Endothelial cell of umbilical vein (primary cell): Measurements from ENCODE around the gene SLIT1. TPM values are rescaled to one million over a fixed set of nuclear protein-coding genes. Genes with fewer than 3 reads are reported as not detected.

ENCODE experiments used
- BruUV-seq: library from RNA; stranded (reverse); fragments of 400-500 nt; replicated peaks from 2 replicates; lab custom pipeline; 2021; lab: Mats Ljungman, UMichigan
- CTCF ChIA-PET: fragments of 300-600, 350-600 bp; sonication (Branson Sonifier 250); formaldehyde crosslinking; loops from one replicate; lab custom pipeline; 2021; ENCODE audit warnings: antibody characterized with exemption, inconsistent platforms; lab: Charles Lee
- POLR2A ChIA-PET: fragments of 300-600, 350-600 bp; sonication (Branson Sonifier 250); formaldehyde crosslinking; loops from one replicate; lab custom pipeline; 2021; ENCODE audit warnings: antibody characterized with exemption, inconsistent platforms; lab: Charles Lee
- DNase-seq: peaks from one replicate; pipeline ENCODE4 v3.0.0-alpha.2; 2011; ENCODE audit warnings: low read depth, low spot score
- FAIRE-seq: peaks from 2 replicates; lab custom pipeline; 2011; peaks lifted over from hg19 to GRCh38; lab: Jason Lieb, UNC
- H2AFZ ChIP-seq: 2 replicates; pipeline ENCODE4 v1.6.0; 2012; ENCODE audit warnings: low read depth, low read length, control low read depth, inconsistent platforms
- H3K27ac ChIP-seq: 2 replicates; pipeline ENCODE4 v1.5.1; 2011; ENCODE audit warnings: low read depth, mild to moderate bottlenecking, control low read depth, low read length, moderate library complexity; ENCODE audit not compliant: insufficient read depth
- H3K27me3 ChIP-seq, 2 experiments: 2 replicates each; pipeline versions ENCODE4 v1.6.0 to v1.6.1; 2011; ENCODE audit warnings: low read length in 2 of 2, mixed read lengths in 1 of 2; ENCODE audit not compliant: control insufficient read depth in 2 of 2, insufficient read depth in 2 of 2
- H3K36me3 ChIP-seq, 2 experiments: 2 replicates in 1 of 2; 3 replicates in 1 of 2; pipeline ENCODE4 v1.5.1; 2011; ENCODE audit warnings: low read length in 2 of 2, mild to moderate bottlenecking in 1 of 2, moderate library complexity in 1 of 2; ENCODE audit not compliant: control insufficient read depth in 2 of 2, insufficient read depth in 2 of 2; ENCODE audit errors: extremely low read depth in 1 of 2
- H3K4me1 ChIP-seq: 3 replicates; pipeline ENCODE4 v1.5.1; 2011; ENCODE audit warnings: mild to moderate bottlenecking, low read length; ENCODE audit not compliant: control insufficient read depth, insufficient read depth; ENCODE audit errors: extremely low read depth
- H3K4me2 ChIP-seq: 2 replicates; pipeline ENCODE4 v1.6.1; 2011; ENCODE audit warnings: low read length, control low read depth, mixed read lengths; ENCODE audit not compliant: insufficient read depth
- H3K4me3 ChIP-seq, 3 experiments: fragments of 200-600 bp in 1 of 3; sonication (generic), shearing (Covaris generic) in 1 of 3; replicated peaks in 1 of 3; 2 replicates each; pipeline ENCODE4 v1.5.1; 2011 to 2016; ENCODE audit warnings: control low read depth in 3 of 3, low read length in 3 of 3, mild to moderate bottlenecking in 2 of 3, inconsistent platforms in 1 of 3, low read depth in 1 of 3, moderate library complexity in 1 of 3; ENCODE audit not compliant: insufficient read depth in 1 of 3
- H3K79me2 ChIP-seq: 2 replicates; pipeline ENCODE4 v1.6.0; 2012; ENCODE audit warnings: low read length, inconsistent platforms; ENCODE audit not compliant: control insufficient read depth, insufficient read depth
- H3K9ac ChIP-seq: replicated peaks from 2 replicates; pipeline ENCODE3; 2011; ENCODE audit warnings: low read length, control low read depth; ENCODE audit not compliant: insufficient read depth; ENCODE audit errors: extremely low read depth
- H3K9me1 ChIP-seq: replicated peaks from 3 replicates; pipeline ENCODE4 v1.6.0; 2011; ENCODE audit warnings: mild to moderate bottlenecking, low read length; ENCODE audit not compliant: control insufficient read depth, insufficient read depth; ENCODE audit errors: extremely low read depth
- H3K9me3 ChIP-seq: replicated peaks from 2 replicates; pipeline ENCODE4 v1.5.1; 2012; ENCODE audit warnings: low read length, inconsistent platforms; ENCODE audit not compliant: control insufficient read depth, insufficient read depth
- H4K20me1 ChIP-seq: replicated peaks from 2 replicates; pipeline ENCODE3; 2011; ENCODE audit warnings: mild to moderate bottlenecking, low read length; ENCODE audit not compliant: control insufficient read depth, insufficient read depth; ENCODE audit errors: extremely low read depth
- EZH2 ChIP-seq: IDR thresholded peaks from 2 replicates; pipeline ENCODE4 v1.6.1; 2012; ENCODE audit warnings: borderline replicate concordance, low read depth, mild to moderate bottlenecking, moderate library complexity, low read length, inconsistent platforms; ENCODE audit not compliant: severe bottlenecking
- FOS ChIP-seq: IDR thresholded peaks from 2 replicates; pipeline ENCODE4 v1.6.1; 2011; ENCODE audit warnings: mild to moderate bottlenecking, low read length, moderate library complexity, borderline replicate concordance; ENCODE audit not compliant: insufficient read depth
- JUN ChIP-seq: IDR thresholded peaks from 2 replicates; pipeline ENCODE4 v1.6.1; 2011; ENCODE audit warnings: borderline replicate concordance, low read depth; ENCODE audit not compliant: insufficient read length, insufficient read depth
- MYC ChIP-seq: IDR thresholded peaks from one replicate; pipeline ENCODE4 v1.6.1; 2011; ENCODE audit warnings: mild to moderate bottlenecking, low read depth, low read length
- POLR2A ChIP-seq: IDR thresholded peaks from 2 replicates; pipeline ENCODE4 v1.6.1; 2012; ENCODE audit warnings: low read depth, mild to moderate bottlenecking, control low read depth, low read length
- POLR2AphosphoS5 ChIP-seq: IDR thresholded peaks from 2 replicates; pipeline ENCODE4 v1.6.1; 2012; ENCODE audit warnings: low read depth, mild to moderate bottlenecking, control low read depth, low read length, moderate library complexity; ENCODE audit not compliant: insufficient read depth
- dilution Hi-C: fragments of 300-500 bp; cut with MboI; formaldehyde crosslinking; loops from one replicate; pipeline ENCODE4 v1.15.0; 2019; ENCODE audit warnings: low sequenced_read_pairs; ENCODE audit not compliant: extremely low pct_ligation_motif_present
- intact Hi-C: fragments of 100-400 bp; cut with micrococcal nuclease; formaldehyde crosslinking; loops from one replicate; pipeline ENCODE4 v1.10.0; 2022
- polyA plus RNA-seq, 4 experiments: library from polyadenylated mRNA; depleted of rRNA in 3 of 4; stranded (reverse) in 3 of 4; unstranded in 1 of 4; fragments of >200 nt; gene quantifications; 2 replicates each; pipeline versions ENCODE4 v1.2.1 to v1.2.3, GENCODE V29; 2011 to 2012; ENCODE audit warnings: missing spikeins in 1 of 4
- total RNA-seq: library from RNA; stranded (reverse); gene quantifications from 2 replicates; pipeline ENCODE4 v1.2.3, GENCODE V29; 2021
- TF ChIP-seq, protein P1 (sequence below), 2 donors: IDR thresholded peaks; 1 replicate in 1 of 2; 2 replicates in 1 of 2; pipeline ENCODE4 v1.5.1; 2011; ENCODE audit warnings: low read length in 2 of 2, mild to moderate bottlenecking in 2 of 2, moderate library complexity in 2 of 2, control low read depth in 1 of 2, inconsistent platforms in 1 of 2, low read depth in 1 of 2; ENCODE audit not compliant: insufficient read depth in 1 of 2; ENCODE audit errors: extremely low read depth in 1 of 2
- TF ChIP-seq, protein P2 (sequence below): IDR thresholded peaks from 2 replicates; pipeline ENCODE4 v1.6.1; 2011; ENCODE audit not compliant: insufficient read depth, insufficient read length

SLIT1 gene
- total and polyA plus RNA-seq, 2 donors (not counting 3 experiments of a cell fraction or from before 2014, with no cell fraction given) = 0.04 to 0.20 TPM

DNA sequence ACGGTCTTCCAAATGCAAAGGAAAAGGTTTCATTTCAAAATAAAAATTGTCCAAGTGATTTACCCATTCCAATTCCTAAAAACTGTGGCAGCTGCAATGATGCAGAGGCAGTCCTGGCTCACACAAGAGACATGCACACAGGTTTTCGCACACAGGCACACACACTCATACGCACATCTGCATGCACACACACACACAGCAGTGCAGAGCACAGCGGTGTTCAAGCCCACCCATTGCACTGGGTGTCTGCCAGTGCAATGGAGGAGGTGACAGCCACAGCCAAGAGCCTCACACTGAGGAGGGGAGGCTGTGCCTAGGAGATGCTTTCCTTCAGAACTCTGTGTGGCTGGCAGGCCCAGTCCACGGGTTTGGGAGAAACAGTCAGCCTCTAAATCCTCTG is 123.7 kb downstream of the SLIT1 start:
- TF ChIP-seq JUN = no peak
- no peak for TF ChIP-seq POLR2AphosphoS5
- TF ChIP-seq, protein P1, sequence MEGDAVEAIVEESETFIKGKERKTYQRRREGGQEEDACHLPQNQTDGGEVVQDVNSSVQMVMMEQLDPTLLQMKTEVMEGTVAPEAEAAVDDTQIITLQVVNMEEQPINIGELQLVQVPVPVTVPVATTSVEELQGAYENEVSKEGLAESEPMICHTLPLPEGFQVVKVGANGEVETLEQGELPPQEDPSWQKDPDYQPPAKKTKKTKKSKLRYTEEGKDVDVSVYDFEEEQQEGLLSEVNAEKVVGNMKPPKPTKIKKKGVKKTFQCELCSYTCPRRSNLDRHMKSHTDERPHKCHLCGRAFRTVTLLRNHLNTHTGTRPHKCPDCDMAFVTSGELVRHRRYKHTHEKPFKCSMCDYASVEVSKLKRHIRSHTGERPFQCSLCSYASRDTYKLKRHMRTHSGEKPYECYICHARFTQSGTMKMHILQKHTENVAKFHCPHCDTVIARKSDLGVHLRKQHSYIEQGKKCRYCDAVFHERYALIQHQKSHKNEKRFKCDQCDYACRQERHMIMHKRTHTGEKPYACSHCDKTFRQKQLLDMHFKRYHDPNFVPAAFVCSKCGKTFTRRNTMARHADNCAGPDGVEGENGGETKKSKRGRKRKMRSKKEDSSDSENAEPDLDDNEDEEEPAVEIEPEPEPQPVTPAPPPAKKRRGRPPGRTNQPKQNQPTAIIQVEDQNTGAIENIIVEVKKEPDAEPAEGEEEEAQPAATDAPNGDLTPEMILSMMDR (IDR thresholded peaks at IDR 0.05; ENCODE audit: extremely low read depth in 1 of 2, insufficient read depth in 1 of 2, low read depth in 1 of 2, low read length in 2 of 2) = no peak
- no peak for TF ChIP-seq POLR2A
- no peak for TF ChIP-seq EZH2
- TF ChIP-seq FOS = no peak
- TF ChIP-seq MYC = no peak
- TF ChIP-seq, protein P2, sequence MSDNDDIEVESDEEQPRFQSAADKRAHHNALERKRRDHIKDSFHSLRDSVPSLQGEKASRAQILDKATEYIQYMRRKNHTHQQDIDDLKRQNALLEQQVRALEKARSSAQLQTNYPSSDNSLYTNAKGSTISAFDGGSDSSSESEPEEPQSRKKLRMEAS = no peak
- H2AFZ ChIP-seq = no peak overlapping the region
- no peak overlapping the region for H3K4me2 ChIP-seq
- intact Hi-C loops (no loop called here), dilution Hi-C loops (no loop called here)
- H3K27ac ChIP-seq = no peak overlapping the region
- no peak for DNase-seq
- H3K4me3 ChIP-seq = no peak overlapping the region
- no peaks in the 10 kb centered on the region for H3K79me2 ChIP-seq
- H3K36me3 ChIP-seq = no peaks in the 10 kb centered on the region
- H3K27me3 ChIP-seq = no peaks in the 10 kb centered on the region
- H3K9me3 ChIP-seq = no peaks in the 10 kb centered on the region
- no peaks in the 10 kb centered on the region for H3K4me1 ChIP-seq
- no peak overlapping the region for H3K9ac ChIP-seq
- H4K20me1 ChIP-seq = no peaks in the 10 kb centered on the region
- ChIA-PET CTCF (no interaction called here), POLR2A (no interaction called here)
- no peaks in the 10 kb centered on the region for H3K9me1 ChIP-seq
- no peak for FAIRE-seq
- BruUV-seq = no TSS peak
